ENCODE data around the gene PCYT1A.

DNA sequence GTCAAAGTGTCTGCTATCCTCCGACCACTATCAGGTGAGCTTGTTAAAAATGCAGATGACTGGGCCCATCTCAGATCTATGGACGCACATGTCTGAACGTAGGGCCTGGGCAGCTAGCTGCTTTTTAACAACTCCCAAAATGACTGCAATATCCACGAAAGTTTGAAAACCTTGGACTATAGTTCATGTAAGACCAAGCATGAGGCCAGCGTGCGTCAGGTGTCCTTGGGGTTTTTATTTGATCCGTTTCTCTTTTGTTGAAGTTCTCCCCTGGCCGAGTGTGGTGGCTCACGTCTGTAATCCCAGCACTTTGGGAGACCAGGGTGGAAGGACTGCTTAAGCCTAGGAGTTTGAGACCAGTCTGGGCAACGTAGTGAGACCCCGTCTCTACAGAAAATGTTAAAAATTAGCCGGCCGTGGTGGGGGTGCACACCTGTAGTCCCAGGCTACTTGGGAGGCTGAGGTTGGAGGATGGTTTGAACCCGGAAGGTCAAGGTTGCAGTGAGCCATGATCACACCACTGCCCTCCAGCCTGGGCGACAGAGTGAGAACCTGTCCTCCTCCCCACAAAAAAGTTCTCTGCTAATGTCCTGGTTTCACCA lies 61.7 kb downstream of the PCYT1A start:
- no peak for TF ChIP-seq POLR2A (IDR thresholded peaks at IDR 0.05)
- TF ChIP-seq, protein P1, sequence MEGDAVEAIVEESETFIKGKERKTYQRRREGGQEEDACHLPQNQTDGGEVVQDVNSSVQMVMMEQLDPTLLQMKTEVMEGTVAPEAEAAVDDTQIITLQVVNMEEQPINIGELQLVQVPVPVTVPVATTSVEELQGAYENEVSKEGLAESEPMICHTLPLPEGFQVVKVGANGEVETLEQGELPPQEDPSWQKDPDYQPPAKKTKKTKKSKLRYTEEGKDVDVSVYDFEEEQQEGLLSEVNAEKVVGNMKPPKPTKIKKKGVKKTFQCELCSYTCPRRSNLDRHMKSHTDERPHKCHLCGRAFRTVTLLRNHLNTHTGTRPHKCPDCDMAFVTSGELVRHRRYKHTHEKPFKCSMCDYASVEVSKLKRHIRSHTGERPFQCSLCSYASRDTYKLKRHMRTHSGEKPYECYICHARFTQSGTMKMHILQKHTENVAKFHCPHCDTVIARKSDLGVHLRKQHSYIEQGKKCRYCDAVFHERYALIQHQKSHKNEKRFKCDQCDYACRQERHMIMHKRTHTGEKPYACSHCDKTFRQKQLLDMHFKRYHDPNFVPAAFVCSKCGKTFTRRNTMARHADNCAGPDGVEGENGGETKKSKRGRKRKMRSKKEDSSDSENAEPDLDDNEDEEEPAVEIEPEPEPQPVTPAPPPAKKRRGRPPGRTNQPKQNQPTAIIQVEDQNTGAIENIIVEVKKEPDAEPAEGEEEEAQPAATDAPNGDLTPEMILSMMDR (IDR thresholded peaks at IDR 0.05) = no peak

All from prostate gland (tissue), 2 donors.